HepG2 (cell line): ENCODE measurements around the gene SPAG9. TPM values are rescaled to one million over a fixed set of nuclear protein-coding genes. Genes with fewer than 3 reads are reported as not detected.

ENCODE experiments used
- EEA1 ChIP-seq: sonication (generic); formaldehyde crosslinking; IDR thresholded peaks from 2 replicates; pipeline ENCODE4 v1.5.1; 2020; ENCODE audit warnings: mild to moderate bottlenecking, missing genetic modification reagents, borderline replicate concordance
- ELF3 ChIP-seq: IDR thresholded peaks from 2 replicates; pipeline ENCODE4 v1.6.1; 2016; ENCODE audit warnings: missing genetic modification reagents, missing compliant biosample characterization
- GPBP1L1 ChIP-seq: sonication (generic); formaldehyde crosslinking; IDR thresholded peaks from 2 replicates; pipeline ENCODE4 v1.5.0; 2020; ENCODE audit warnings: mild to moderate bottlenecking, missing genetic modification reagents
- MAX ChIP-seq: IDR thresholded peaks from 2 replicates; pipeline ENCODE4 v1.6.1; 2012; ENCODE audit warnings: inconsistent platforms
- PAXIP1 ChIP-seq: sonication (generic); formaldehyde crosslinking; conservative IDR thresholded peaks from 2 replicates; pipeline ENCODE4 v1.4.0; 2020; ENCODE audit warnings: mild to moderate bottlenecking, missing genetic modification reagents, moderate library complexity
- REXO4 ChIP-seq: sonication (generic); formaldehyde crosslinking; IDR thresholded peaks from 2 replicates; pipeline ENCODE4 v1.8.0; 2022; ENCODE audit warnings: missing genetic modification reagents, mild to moderate bottlenecking, borderline replicate concordance
- UBTF ChIP-seq: sonication (generic); formaldehyde crosslinking; IDR thresholded peaks from 2 replicates; pipeline ENCODE4 v1.4.0; 2020; ENCODE audit warnings: mild to moderate bottlenecking, missing genetic modification reagents
- ZEB1 ChIP-seq: IDR thresholded peaks from 2 replicates; pipeline ENCODE4 v1.6.1; 2012; ENCODE audit warnings: mild to moderate bottlenecking, low read depth, inconsistent platforms; ENCODE audit not compliant: insufficient replicate concordance
- ZFX ChIP-seq: sonication (generic); formaldehyde crosslinking; IDR thresholded peaks from 2 replicates; pipeline ENCODE4 v1.4.0; 2020; ENCODE audit warnings: mild to moderate bottlenecking, low read depth, missing genetic modification reagents, moderate library complexity
- ZHX2 ChIP-seq, 2 experiments: sonication (generic) in 1 of 2; formaldehyde crosslinking in 1 of 2; IDR thresholded peaks; 2 replicates each; pipeline versions ENCODE4 v1.6.1 to v1.9.0; 2014 to 2022; ENCODE audit warnings: antibody characterized with exemption in 1 of 2, borderline replicate concordance in 1 of 2, inconsistent platforms in 1 of 2, low read depth in 1 of 2, missing genetic modification reagents in 1 of 2
- ZKSCAN5 ChIP-seq: sonication (generic); formaldehyde crosslinking; IDR thresholded peaks from 2 replicates; pipeline ENCODE4 v1.5.1; 2020; ENCODE audit warnings: mild to moderate bottlenecking, missing genetic modification reagents
- ZNF264 ChIP-seq: sonication (generic); formaldehyde crosslinking; IDR thresholded peaks from 2 replicates; pipeline ENCODE4 v1.4.0; 2020; ENCODE audit warnings: missing genetic modification reagents
- ZNF333 ChIP-seq: sonication (generic); formaldehyde crosslinking; IDR thresholded peaks from 2 replicates; pipeline ENCODE4 v1.4.0; 2020; ENCODE audit warnings: mild to moderate bottlenecking, missing genetic modification reagents, borderline replicate concordance
- polyA plus RNA-seq, 8 experiments: library from polyadenylated mRNA; depleted of rRNA in 3 of 8; stranded (reverse) in 7 of 8; unstranded in 1 of 8; fragments of >200 nt; fragmentation: Illumina TruSeq in 4 of 8; extraction: Trizol in 4 of 8; gene quantifications; 2 replicates each; pipeline versions ENCODE4 v1.2.1 to v1.2.3, GENCODE V29; 2011 to 2016; ENCODE audit warnings: low read depth in 4 of 8, missing spikeins in 1 of 8, mixed read lengths in 1 of 8; ENCODE audit not compliant: insufficient read depth in 1 of 8
- total RNA-seq, 5 experiments: library from RNA; depleted of rRNA; stranded (reverse); fragments of >200 nt; fragmentation: Illumina TruSeq; extraction: Trizol; gene quantifications; 2 replicates each; pipeline ENCODE4 v1.2.3, GENCODE V29; 2016; ENCODE audit warnings: low read depth in 1 of 5

SPAG9 gene
- total and polyA plus RNA-seq, 2 of the 13 experiments (the other 11 are each of a cell fraction or from before 2014, with no cell fraction given) = 43.2 to 78.6 TPM

- TF ChIP-seq PAXIP1 (CRISPR knock-in tag) (peak; percentile 94), ZKSCAN5 (CRISPR knock-in tag) (no peak), ZNF333 (CRISPR knock-in tag) (no peak), MAX (no peak; the same call in 1 of the 2 replicates), ZFX (CRISPR knock-in tag) (peak; percentile 21; the same call in 1 of the 2 replicates), ELF3 (peak; percentile 67), GPBP1L1 (CRISPR knock-in tag) (no peak), EEA1 (CRISPR knock-in tag) (no peak), UBTF (CRISPR knock-in tag) (no peak), ZHX2 (IDR thresholded peaks at IDR 0.05; ENCODE audit: low read depth) (peak; percentile 67; the same call in 1 of the 2 replicates), ZHX2 (CRISPR knock-in tag; IDR thresholded peaks at IDR 0.05; ENCODE audit: borderline replicate concordance) (no peak), REXO4 (CRISPR knock-in tag) (no peak), ZEB1 (no peak), ZNF264 (CRISPR knock-in tag) (0 out of 2 replicates have a peak, but pooled peaks have one; percentile 55)
Observed at GRCh38 chr17:50979524-50979927, 141.1 kb downstream of the SPAG9 start (continued).
